ENCODE results near the gene BAIAP3.

BAIAP3 gene

DNA sequence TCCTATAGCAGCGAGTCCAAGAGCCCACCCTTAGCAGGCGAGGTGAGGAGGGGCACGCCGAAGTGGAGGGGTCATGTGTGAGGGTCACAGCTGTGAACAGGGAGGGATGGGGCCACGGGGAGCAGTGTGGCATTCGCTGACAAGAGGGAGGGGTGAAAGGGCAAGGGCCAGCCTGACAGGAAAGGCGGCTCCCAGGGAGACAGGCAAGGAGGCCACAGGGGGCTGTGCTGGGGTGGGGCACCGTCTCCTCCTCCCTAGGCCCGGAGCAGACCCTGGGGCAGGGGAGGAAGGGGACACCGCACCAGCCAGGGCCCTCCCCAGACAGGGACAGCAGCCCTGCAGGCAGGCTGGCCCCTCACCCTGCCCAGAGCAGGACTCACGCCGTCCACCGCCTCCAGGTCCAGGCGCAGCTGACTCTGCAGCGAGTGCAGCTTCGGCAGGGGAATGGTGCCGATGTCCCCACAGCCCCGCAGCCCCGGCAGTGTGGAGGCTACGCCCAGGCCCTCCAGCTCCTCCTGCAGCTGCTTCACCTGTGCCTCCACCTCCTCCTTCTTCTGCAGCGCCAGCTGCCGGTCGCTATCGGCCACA is 33.4 kb downstream of the BAIAP3 start:
- Mint-ChIP-seq H3K4me3 (no peak overlapping the region), H3K4me1 (peaks cover 7% of the 10 kb centered on the region), H3K27ac (no peak overlapping the region), H3K36me3 (ENCODE audit: low read depth) (peaks cover 8% of the 10 kb centered on the region), H3K27me3 (ENCODE audit: low read depth, poor library complexity) (no peaks in the 10 kb centered on the region), H3K9me3 (no peaks in the 10 kb centered on the region)
- no peak for DNase-seq
- no peak for TF ChIP-seq CTCF (IDR thresholded peaks at IDR 0.05)

DNA sequence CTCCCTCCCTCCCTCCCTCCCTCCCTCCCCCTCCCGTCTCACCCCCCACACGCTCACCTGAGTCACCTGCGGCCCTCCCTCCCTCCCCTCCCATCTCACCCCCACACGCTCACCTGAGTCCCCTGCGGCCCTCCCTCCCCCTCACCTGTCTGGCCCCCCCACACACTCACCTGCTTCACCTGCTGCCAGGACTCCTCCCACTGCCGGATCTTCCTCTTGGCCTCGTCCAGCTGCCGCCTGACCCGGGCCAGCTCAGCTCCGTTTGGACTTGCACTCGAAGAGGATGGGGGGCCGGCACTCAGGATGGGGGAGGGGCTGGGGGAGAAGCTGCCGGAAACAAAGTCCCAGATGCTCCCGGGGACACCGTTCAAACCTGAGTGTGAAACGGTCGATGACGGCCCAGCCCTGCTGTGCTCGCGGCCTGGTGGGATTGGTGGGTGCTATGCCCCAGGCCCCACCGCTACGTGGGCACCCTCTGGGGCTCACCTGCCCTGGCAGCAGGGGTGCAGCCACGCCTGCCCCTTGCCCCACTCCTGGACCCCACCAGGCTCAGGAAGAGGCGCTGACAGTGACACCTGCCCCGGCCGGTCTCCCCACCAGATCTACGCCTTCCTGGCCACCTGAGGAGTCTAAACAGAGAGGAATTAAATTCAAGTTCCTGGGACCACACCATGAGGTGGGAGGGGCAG is 34.2 kb downstream of the BAIAP3 start:
- DNase-seq = no peak
- TF ChIP-seq CTCF (IDR thresholded peaks at IDR 0.05) = no peak
- H3K9me3 Mint-ChIP-seq = no peaks in the 10 kb centered on the region
- no peak overlapping the region for H3K4me3 Mint-ChIP-seq
- H3K4me1 Mint-ChIP-seq = peaks cover 7% of the 10 kb centered on the region
- peaks cover 8% of the 10 kb centered on the region for H3K36me3 Mint-ChIP-seq (ENCODE audit: low read depth)
- no peak overlapping the region for H3K27ac Mint-ChIP-seq
- no peaks in the 10 kb centered on the region for H3K27me3 Mint-ChIP-seq (ENCODE audit: low read depth, poor library complexity)

DNA sequence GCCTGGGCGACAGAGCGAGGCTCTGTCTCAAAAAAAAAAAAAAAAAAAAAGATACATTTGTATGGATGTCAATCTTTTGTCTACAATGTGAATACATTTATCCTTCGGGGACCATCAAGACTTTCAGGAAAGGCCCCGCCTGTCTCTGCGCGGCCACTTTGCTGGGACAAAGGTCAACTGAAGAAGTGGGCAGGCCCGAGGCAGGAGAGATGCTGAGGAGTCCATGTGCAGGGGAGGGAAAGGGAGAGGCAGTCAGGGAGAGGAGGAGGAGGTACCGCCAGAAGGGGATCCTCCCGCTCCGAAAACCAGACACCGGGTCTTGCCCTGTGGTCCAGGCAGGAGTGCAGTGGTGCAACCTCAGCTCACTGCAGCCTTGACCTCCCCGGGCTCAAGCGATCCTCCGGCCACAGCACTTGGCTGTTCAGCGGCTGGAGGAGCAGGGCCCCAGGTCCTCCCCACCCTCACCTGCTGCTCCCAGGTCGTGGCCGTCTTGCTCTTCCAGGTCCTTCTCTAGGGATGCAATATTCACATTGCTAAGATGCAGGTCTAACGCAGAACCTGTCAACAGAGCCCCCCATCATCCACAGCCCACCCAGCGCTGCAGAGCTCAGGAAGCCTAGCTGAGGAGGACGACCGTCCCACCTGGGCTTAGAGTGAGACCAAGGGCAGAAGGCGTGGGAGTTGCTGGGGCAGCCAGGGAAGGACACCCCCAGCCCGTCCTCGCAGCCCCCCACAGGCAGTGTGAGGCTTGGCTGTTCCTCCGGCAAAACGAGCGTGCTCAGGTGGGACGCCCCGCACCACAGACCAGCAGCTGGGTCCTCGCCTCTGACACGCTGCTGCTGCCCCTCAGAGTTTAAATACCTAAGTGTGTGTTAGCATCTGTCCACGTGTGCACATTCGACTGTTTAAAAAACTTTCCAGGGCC is 37.9 kb downstream of the BAIAP3 start:
- H3K4me3 Mint-ChIP-seq = no peak overlapping the region
- H3K9me3 Mint-ChIP-seq = no peaks in the 10 kb centered on the region
- no peaks in the 10 kb centered on the region for H3K27me3 Mint-ChIP-seq (ENCODE audit: low read depth, poor library complexity)
- no peak overlapping the region for H3K27ac Mint-ChIP-seq
- TF ChIP-seq CTCF (IDR thresholded peaks at IDR 0.05) = no peak
- DNase-seq = no peak
- H3K4me1 Mint-ChIP-seq = no peaks in the 10 kb centered on the region
- no peaks in the 10 kb centered on the region for H3K36me3 Mint-ChIP-seq (ENCODE audit: low read depth)

DNA sequence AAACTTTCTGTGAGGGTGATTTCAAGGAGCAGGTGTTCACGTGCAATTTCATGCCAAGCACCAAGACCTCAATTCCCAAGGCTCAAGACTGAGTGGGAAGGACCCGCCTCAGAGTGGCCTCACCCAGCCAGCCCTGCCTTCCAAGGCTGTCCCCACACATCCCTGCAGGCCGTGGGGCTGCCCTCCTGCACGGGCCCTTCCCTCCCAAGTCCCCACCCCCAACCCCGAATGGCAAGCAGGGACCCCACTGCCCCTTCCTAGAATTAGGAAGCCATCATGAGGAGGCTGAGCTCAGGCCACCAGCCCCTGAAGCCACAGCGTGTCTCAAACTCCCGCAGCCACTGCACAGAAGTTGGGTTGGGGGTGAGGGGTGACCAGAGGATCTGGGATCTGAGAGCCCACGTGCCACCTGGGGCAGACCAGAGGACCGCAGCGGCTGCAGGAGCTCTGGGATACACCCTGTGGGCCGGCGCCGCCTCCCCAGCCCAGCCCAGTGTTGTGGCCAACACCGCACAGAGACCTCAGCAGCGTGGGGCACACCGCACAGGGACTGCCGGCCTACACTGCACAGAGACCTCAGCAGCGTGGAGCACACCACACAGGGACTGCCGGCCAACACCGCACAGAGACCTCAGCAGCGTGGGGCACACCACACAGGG is 39.0 kb downstream of the BAIAP3 start:
- no peaks in the 10 kb centered on the region for H3K4me1 Mint-ChIP-seq
- H3K36me3 Mint-ChIP-seq (ENCODE audit: low read depth) = no peaks in the 10 kb centered on the region
- no peak for TF ChIP-seq CTCF (IDR thresholded peaks at IDR 0.05)
- H3K27ac Mint-ChIP-seq = no peak overlapping the region
- H3K4me3 Mint-ChIP-seq = no peak overlapping the region
- peaks cover 1% of the 10 kb centered on the region for H3K27me3 Mint-ChIP-seq (ENCODE audit: low read depth, poor library complexity)
- no peaks in the 10 kb centered on the region for H3K9me3 Mint-ChIP-seq
- no peak for DNase-seq

DNA sequence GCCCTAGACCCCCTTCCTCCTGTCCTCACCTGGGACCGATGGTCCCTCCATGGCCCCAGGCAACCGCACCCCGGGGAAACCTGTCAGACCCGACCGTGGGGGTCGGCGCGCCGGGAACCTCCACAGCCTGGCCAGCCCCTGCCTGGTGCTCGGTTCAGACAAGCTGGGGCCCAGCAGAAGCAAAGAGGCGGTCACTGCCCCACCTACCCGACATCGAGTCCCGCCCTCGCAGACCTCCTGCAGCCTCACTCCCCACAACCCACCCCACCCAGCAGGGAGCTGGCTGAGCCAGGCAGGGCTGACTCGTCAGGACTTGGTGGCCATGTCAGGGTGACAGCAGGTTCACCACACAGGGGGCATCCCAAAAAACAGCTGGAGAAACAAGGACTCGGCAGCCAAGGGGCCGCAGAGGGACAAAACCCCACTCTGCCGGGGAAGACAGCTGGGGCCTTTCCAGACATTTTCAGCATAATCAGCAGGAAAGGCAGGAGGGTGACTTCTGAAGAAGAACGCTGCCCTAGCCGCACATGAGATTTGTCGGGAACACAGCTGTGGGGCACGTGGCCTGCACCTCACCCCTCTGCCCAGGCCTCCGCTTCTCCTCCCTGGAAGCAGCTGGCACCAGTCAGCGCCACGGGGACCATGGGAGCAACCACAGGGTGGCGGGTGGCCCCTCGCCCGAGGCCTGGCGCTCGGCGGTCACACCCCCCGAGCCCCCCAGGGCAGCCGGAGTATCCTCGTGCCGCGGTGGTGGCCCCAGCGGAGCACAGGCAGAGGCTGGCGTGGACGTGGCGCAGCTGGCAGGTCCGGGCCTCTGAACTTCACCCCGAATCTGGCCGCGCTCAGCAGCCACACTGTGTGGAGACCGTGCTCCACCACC is 41.2 kb downstream of the BAIAP3 start:
- Mint-ChIP-seq H3K4me3 (no peak overlapping the region), H3K27me3 (ENCODE audit: low read depth, poor library complexity) (peaks cover 16% of the 10 kb centered on the region), H3K4me1 (peaks cover 13% of the 10 kb centered on the region), H3K36me3 (ENCODE audit: low read depth) (no peaks in the 10 kb centered on the region), H3K27ac (no peak overlapping the region), H3K9me3 (no peaks in the 10 kb centered on the region)
- no peak for TF ChIP-seq CTCF (IDR thresholded peaks at IDR 0.05)
- DNase-seq = no peak
